ENCODE results near the gene SYT1.

DNA sequence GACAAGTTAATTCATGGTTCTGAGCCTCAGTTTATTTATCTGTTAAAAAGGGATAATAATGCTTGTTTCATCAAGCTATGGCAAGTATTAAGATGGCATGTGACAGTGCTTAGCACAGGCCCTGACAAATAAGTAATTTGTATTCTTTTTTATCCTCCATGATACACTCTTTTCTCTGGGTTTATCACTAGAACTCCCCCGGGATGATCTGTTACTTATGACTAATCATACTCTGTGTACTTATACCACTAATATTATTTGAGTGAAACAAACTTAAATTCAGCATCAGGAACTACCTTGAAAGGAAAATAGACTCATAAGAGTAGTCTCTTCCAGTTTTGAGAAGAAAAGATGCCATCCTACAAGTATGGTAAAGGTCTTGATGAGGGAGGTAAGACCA, 542.4 kb downstream of the SYT1 start:
- no peak for TF ChIP-seq CTCF (IDR thresholded peaks at IDR 0.05)
- no peak for TF ChIP-seq POLR2A (IDR thresholded peaks at IDR 0.05)
- no peak for TF ChIP-seq POLR2AphosphoS5 (IDR thresholded peaks at IDR 0.05)

All from sigmoid colon (tissue), 4 donors.